HEK293 (cell line): ENCODE results near the gene CCDC85C.

Experiments used
- CTCF ChIA-PET: fragments of 350-600 bp; formaldehyde crosslinking; extraction: SDS; loops from one replicate; lab custom pipeline; 2021; ENCODE audit warnings: antibody characterized with exemption; lab: Yijun Ruan, JAX
- POLR2A ChIA-PET: fragments of 300-600 bp; formaldehyde crosslinking; extraction: SDS; loops from one replicate; lab custom pipeline; 2020; ENCODE audit warnings: antibody characterized with exemption, inconsistent platforms; lab: Yijun Ruan, JAX
- H3K27ac ChIP-seq: fragments of 200-500 bp; sonication (Bioruptor generic); 2 replicates; pipeline ENCODE4 v1.5.1; 2014; ENCODE audit warnings: low read depth, low read length, control low read depth, inconsistent platforms; ENCODE audit errors: extremely low read depth
- H3K36me3 ChIP-seq, 2 experiments: fragments of 200-500 bp in 1 of 2; sonication (Bioruptor generic) in 1 of 2; 1 replicate in 1 of 2; 2 replicates in 1 of 2; pipeline ENCODE4 v1.5.1; 2014 to 2017; ENCODE audit warnings: inconsistent platforms in 2 of 2, low read length in 2 of 2; ENCODE audit not compliant: control insufficient read depth in 2 of 2, insufficient read depth in 1 of 2
- H3K4me1 ChIP-seq: fragments of 200-500 bp; sonication (Bioruptor generic); 2 replicates; pipeline ENCODE4 v1.5.1; 2014; ENCODE audit warnings: mild to moderate bottlenecking, low read length, inconsistent platforms; ENCODE audit not compliant: control insufficient read depth, insufficient read depth
- H3K4me3 ChIP-seq: 2 replicates; pipeline ENCODE4 v1.5.1; 2011; ENCODE audit warnings: low read depth, mild to moderate bottlenecking, control low read depth, low read length, moderate library complexity
- H3K9me3 ChIP-seq: fragments of 200-500 bp; sonication (Bioruptor generic); 2 replicates; pipeline ENCODE4 v1.5.1; 2014; ENCODE audit warnings: low read depth, low read length, inconsistent platforms; ENCODE audit not compliant: control insufficient read depth, insufficient read depth
- BCL6B ChIP-seq: fragments of 450-650 bp; formaldehyde crosslinking; IDR thresholded peaks from 2 replicates; pipeline ENCODE4 v1.5.1; 2017; ENCODE audit warnings: missing biosample characterization, missing genetic modification characterization
- FEZF1 ChIP-seq: fragments of 450-650 bp; formaldehyde crosslinking; IDR thresholded peaks from 2 replicates; pipeline ENCODE4 v1.5.1; 2016; ENCODE audit warnings: missing biosample characterization, missing genetic modification characterization
- HOXC10 ChIP-seq: sonication (generic); formaldehyde crosslinking; IDR thresholded peaks from 2 replicates; pipeline ENCODE4 v1.8.1; 2023; ENCODE audit warnings: mild to moderate bottlenecking, missing genetic modification reagents
- PRDM2 ChIP-seq: fragments of 450-650 bp; formaldehyde crosslinking; IDR thresholded peaks from 2 replicates; pipeline ENCODE4 v1.5.1; 2016; ENCODE audit warnings: missing biosample characterization, missing genetic modification characterization, borderline replicate concordance
- REPIN1 ChIP-seq: fragments of 450-650 bp; formaldehyde crosslinking; IDR thresholded peaks from 2 replicates; pipeline ENCODE4 v1.5.1; 2017; ENCODE audit warnings: missing biosample characterization, missing genetic modification characterization, low read depth
- SP2 ChIP-seq: fragments of 450-650 bp; formaldehyde crosslinking; IDR thresholded peaks from 2 replicates; pipeline ENCODE4 v1.5.1; 2016; ENCODE audit warnings: missing biosample characterization, missing genetic modification characterization
- SP3 ChIP-seq: fragments of 450-650 bp; formaldehyde crosslinking; IDR thresholded peaks from 2 replicates; pipeline ENCODE4 v1.5.1; 2016; ENCODE audit warnings: missing biosample characterization, missing genetic modification characterization
- ZBTB20 ChIP-seq: fragments of 450-650 bp; formaldehyde crosslinking; IDR thresholded peaks from 2 replicates; pipeline ENCODE4 v1.5.1; 2016; ENCODE audit warnings: missing biosample characterization, missing genetic modification characterization
- ZBTB8A ChIP-seq: fragments of 450-650 bp; formaldehyde crosslinking; IDR thresholded peaks from 2 replicates; pipeline ENCODE4 v1.5.1; 2016; ENCODE audit warnings: missing biosample characterization, missing genetic modification characterization
- ZNF140 ChIP-seq: fragments of 450-650 bp; formaldehyde crosslinking; IDR thresholded peaks from 2 replicates; pipeline ENCODE4 v1.5.1; 2016; ENCODE audit warnings: missing biosample characterization, missing genetic modification characterization
- ZNF202 ChIP-seq: fragments of 450-650 bp; formaldehyde crosslinking; IDR thresholded peaks from 2 replicates; pipeline ENCODE4 v1.5.1; 2016; ENCODE audit warnings: missing biosample characterization, missing genetic modification characterization, borderline replicate concordance
- ZNF26 ChIP-seq: fragments of 450-650 bp; formaldehyde crosslinking; IDR thresholded peaks from 2 replicates; pipeline ENCODE4 v1.5.1; 2016; ENCODE audit warnings: missing biosample characterization, missing genetic modification characterization
- ZNF274 ChIP-seq, 2 experiments: fragments of 200-500 bp in 1 of 2; fragments of 450-650 bp in 1 of 2; sonication (Bioruptor generic) in 1 of 2; formaldehyde crosslinking in 1 of 2; IDR thresholded peaks; 2 replicates each; pipeline versions ENCODE4 v1.5.1 to v1.6.1; 2014 to 2016; ENCODE audit warnings: borderline replicate concordance in 1 of 2, inconsistent platforms in 1 of 2, low read length in 1 of 2, missing biosample characterization in 1 of 2, missing genetic modification characterization in 1 of 2
- ZNF280C ChIP-seq: fragments of 450-650 bp; formaldehyde crosslinking; IDR thresholded peaks from 2 replicates; pipeline ENCODE4 v1.5.1; 2016; ENCODE audit warnings: missing biosample characterization, missing genetic modification characterization
- ZNF37A ChIP-seq: fragments of 450-650 bp; IDR thresholded peaks from 2 replicates; pipeline ENCODE4 v1.5.1; 2018; ENCODE audit warnings: missing biosample characterization, missing genetic modification characterization
- ZNF398 ChIP-seq: fragments of 450-650 bp; formaldehyde crosslinking; IDR thresholded peaks from 2 replicates; pipeline ENCODE4 v1.5.1; 2017; ENCODE audit warnings: missing biosample characterization, missing genetic modification characterization
- ZNF426 ChIP-seq: fragments of 450-650 bp; formaldehyde crosslinking; IDR thresholded peaks from 2 replicates; pipeline ENCODE4 v1.5.1; 2017; ENCODE audit warnings: missing biosample characterization, missing genetic modification characterization, mild to moderate bottlenecking, inconsistent platforms, moderate library complexity
- ZNF433 ChIP-seq: fragments of 450-650 bp; formaldehyde crosslinking; IDR thresholded peaks from 2 replicates; pipeline ENCODE4 v1.5.1; 2016; ENCODE audit warnings: missing biosample characterization, missing genetic modification characterization, low read depth
- ZNF529 ChIP-seq: fragments of 450-650 bp; formaldehyde crosslinking; IDR thresholded peaks from 2 replicates; pipeline ENCODE4 v1.5.1; 2017; ENCODE audit warnings: missing genetic modification characterization, missing biosample characterization; ENCODE audit not compliant: insufficient replicate concordance
- ZNF560 ChIP-seq: fragments of 450-650 bp; formaldehyde crosslinking; IDR thresholded peaks from 2 replicates; pipeline ENCODE4 v1.5.1; 2017; ENCODE audit warnings: missing biosample characterization, missing genetic modification characterization, borderline replicate concordance
- ZNF561 ChIP-seq: fragments of 450-650 bp; IDR thresholded peaks from 2 replicates; pipeline ENCODE4 v1.5.1; 2018; ENCODE audit warnings: missing biosample characterization, missing genetic modification characterization, borderline replicate concordance
- ZNF704 ChIP-seq: fragments of 450-650 bp; formaldehyde crosslinking; IDR thresholded peaks from 2 replicates; pipeline ENCODE4 v1.5.1; 2016; ENCODE audit warnings: missing biosample characterization, missing genetic modification characterization

Gene CCDC85C

GRCh38 chr14:99505089-99505488 lies 98.9 kb downstream of the CCDC85C start (continued):
- TF ChIP-seq ZNF274 (IDR thresholded peaks at IDR 0.05; ENCODE audit: low read length) (no peak), ZNF274 (tag by site-specific recombination; IDR thresholded peaks at IDR 0.05; ENCODE audit: borderline replicate concordance) (no peak), REPIN1 (no peak), PRDM2 (no peak), SP2 (tag by site-specific recombination) (no peak)

- ChIA-PET POLR2A (interaction anchor here (1.4 kb wide), 1 partner anchor 23 kb away, joined by 3 read pairs; the partner anchor contains the start of gene SETD3), CTCF (interaction anchor here (0.6 to 1.5 kb wide), 2 partner anchors 9 to 13 kb away, joined by 3 read pairs; no protein-coding TSS in a partner anchor)
- H3K4me3 ChIP-seq = no peak overlapping the region
- H3K27ac ChIP-seq = no peak overlapping the region
- H3K4me1 ChIP-seq = no peaks in the 10 kb centered on the region
- no peaks in the 10 kb centered on the region for H3K9me3 ChIP-seq
- H3K36me3 ChIP-seq = peaks cover 48 to 96% of the 10 kb centered on the region in 2 experiments
- TF ChIP-seq ZNF37A = no peak
- TF ChIP-seq FEZF1 (tag by site-specific recombination) = no peak
- no peak for TF ChIP-seq SP3 (tag by site-specific recombination)
- TF ChIP-seq ZNF140 (tag by site-specific recombination) = no peak
- TF ChIP-seq ZNF202 (tag by site-specific recombination) = no peak
- TF ChIP-seq HOXC10 (CRISPR knock-in tag) = no peak
- TF ChIP-seq ZNF398 (tag by site-specific recombination) = no peak
- TF ChIP-seq ZNF529 (tag by site-specific recombination) = no peak
- TF ChIP-seq ZNF433 (tag by site-specific recombination) = no peak
- no peak for TF ChIP-seq ZNF561 (tag by site-specific recombination)
- TF ChIP-seq ZBTB20 = no peak
- no peak for TF ChIP-seq ZNF26
- TF ChIP-seq ZNF426 (tag by site-specific recombination) = no peak
- no peak for TF ChIP-seq ZNF560 (tag by site-specific recombination)
- no peak for TF ChIP-seq ZNF280C (tag by site-specific recombination)
- no peak for TF ChIP-seq ZNF704
- no peak for TF ChIP-seq ZBTB8A
- no peak for TF ChIP-seq BCL6B
Observed at GRCh38 chr14:99503848-99504453, 100.1 kb downstream of the CCDC85C start.
